ENCODE data around the gene NHP2.

DNA sequence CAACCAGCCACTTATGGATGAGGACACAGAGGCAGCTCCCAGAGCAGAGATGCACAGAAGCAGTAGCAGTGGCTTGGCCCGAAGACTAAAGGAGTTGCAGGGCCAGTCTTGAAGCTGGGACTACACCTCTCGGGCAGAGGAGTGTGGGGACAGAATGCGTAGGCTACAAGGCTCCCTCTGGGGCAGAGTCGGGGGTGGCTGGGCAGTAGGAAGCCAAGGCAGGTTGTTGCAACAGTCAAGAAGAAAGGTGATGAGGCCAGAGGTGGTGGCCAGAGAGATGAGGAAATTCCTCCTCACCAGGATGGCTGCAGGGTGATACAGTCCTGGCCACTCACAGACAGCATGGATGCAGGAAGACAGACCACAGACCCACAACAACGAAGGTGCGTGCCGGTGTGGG is 45.2 kb downstream of the NHP2 start:
- TF ChIP-seq, protein P1, sequence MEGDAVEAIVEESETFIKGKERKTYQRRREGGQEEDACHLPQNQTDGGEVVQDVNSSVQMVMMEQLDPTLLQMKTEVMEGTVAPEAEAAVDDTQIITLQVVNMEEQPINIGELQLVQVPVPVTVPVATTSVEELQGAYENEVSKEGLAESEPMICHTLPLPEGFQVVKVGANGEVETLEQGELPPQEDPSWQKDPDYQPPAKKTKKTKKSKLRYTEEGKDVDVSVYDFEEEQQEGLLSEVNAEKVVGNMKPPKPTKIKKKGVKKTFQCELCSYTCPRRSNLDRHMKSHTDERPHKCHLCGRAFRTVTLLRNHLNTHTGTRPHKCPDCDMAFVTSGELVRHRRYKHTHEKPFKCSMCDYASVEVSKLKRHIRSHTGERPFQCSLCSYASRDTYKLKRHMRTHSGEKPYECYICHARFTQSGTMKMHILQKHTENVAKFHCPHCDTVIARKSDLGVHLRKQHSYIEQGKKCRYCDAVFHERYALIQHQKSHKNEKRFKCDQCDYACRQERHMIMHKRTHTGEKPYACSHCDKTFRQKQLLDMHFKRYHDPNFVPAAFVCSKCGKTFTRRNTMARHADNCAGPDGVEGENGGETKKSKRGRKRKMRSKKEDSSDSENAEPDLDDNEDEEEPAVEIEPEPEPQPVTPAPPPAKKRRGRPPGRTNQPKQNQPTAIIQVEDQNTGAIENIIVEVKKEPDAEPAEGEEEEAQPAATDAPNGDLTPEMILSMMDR (conservative IDR thresholded peaks at IDR 0.05 in 1 of 2, IDR thresholded peaks at IDR 0.05 in 1 of 2; ENCODE audit: extremely low read depth in 1 of 2, insufficient read depth in 1 of 2, low read depth in 1 of 2, low read length in 2 of 2): no peak
- TF ChIP-seq EZH2 (IDR thresholded peaks at IDR 0.05; ENCODE audit: borderline replicate concordance, low read length): no peak

All from mammary epithelial cell (primary cell).